K562 (cell line): ENCODE measurements around the gene RARRES2. TPM values are rescaled to one million over a fixed set of nuclear protein-coding genes. Genes with fewer than 3 reads are reported as not detected.
"Not testable (repeated sequence)": the region's sequence is repeated elsewhere in the genome, so short reads cannot be mapped to it uniquely, and the experiment has no call there.

Experiments
- ATAC-seq: fragments of 200-7000 bp; cut with Tn5 transposase; 3 replicates; pipeline ENCODE4 v1.9.1; 2020; ENCODE audit warnings: moderate library complexity
- BruUV-seq: library from RNA; stranded (reverse); fragments of 400-500 nt; replicated peaks from 2 replicates; lab custom pipeline; 2021; lab: Mats Ljungman, UMichigan
- CTCF ChIA-PET: fragments of 300-600 bp; formaldehyde crosslinking; extraction: SDS; loops from one replicate; lab custom pipeline; 2021; ENCODE audit warnings: low intra/inter-chr PET ratio; lab: Yijun Ruan, JAX
- POLR2A ChIA-PET: fragments of 300-600, 350-650 bp; sonication (Branson Sonifier 250); formaldehyde crosslinking; extraction: SDS; loops from one replicate; lab custom pipeline; 2021; ENCODE audit warnings: antibody characterized with exemption, inconsistent platforms; lab: Yijun Ruan, JAX
- DNase-seq, 4 experiments: peaks; one replicate each; pipeline versions ENCODE4 v3.0.0 to v3.0.0-alpha.2; 2011 to 2018; ENCODE audit warnings: low spot score in 3 of 4, mixed read lengths in 3 of 4; ENCODE audit errors: extremely low read depth in 1 of 4
- FAIRE-seq: peaks from 2 replicates; lab custom pipeline; 2011; peaks lifted over from hg19 to GRCh38; lab: Jason Lieb, UNC
- H2AFZ ChIP-seq: 2 replicates; pipeline ENCODE4 v1.6.0; 2011; ENCODE audit warnings: low read depth, low read length, control low read depth, inconsistent platforms
- H3K27ac ChIP-seq: fragments of 200-600 bp; 3 replicates; pipeline ENCODE4 v1.8.0; 2011; ENCODE audit warnings: low read depth, mild to moderate bottlenecking, control low read depth, inconsistent platforms, low read length, moderate library complexity, mixed read lengths; ENCODE audit errors: extremely low read depth
- H3K27me3 ChIP-seq, 2 experiments: fragments of 300-600 bp in 1 of 2; 2 replicates in 1 of 2; 3 replicates in 1 of 2; pipeline versions ENCODE4 v1.6.0 to v1.8.0; 2011; ENCODE audit warnings: inconsistent platforms in 2 of 2, low read length in 2 of 2, mild to moderate bottlenecking in 1 of 2, mixed read lengths in 1 of 2, moderate library complexity in 1 of 2; ENCODE audit not compliant: control insufficient read depth in 2 of 2, insufficient read depth in 2 of 2
- H3K36me3 ChIP-seq: fragments of 300-600 bp; 3 replicates; pipeline ENCODE4 v1.8.0; 2011; ENCODE audit warnings: mild to moderate bottlenecking, low read length, inconsistent platforms; ENCODE audit not compliant: control insufficient read depth, insufficient read depth
- H3K4me1 ChIP-seq, 2 experiments: fragments of 200-600 bp in 1 of 2; replicated peaks in 1 of 2; 2 replicates in 1 of 2; 3 replicates in 1 of 2; pipeline versions ENCODE4 v1.5.1 to v1.8.0; 2011; ENCODE audit warnings: inconsistent platforms in 2 of 2, low read length in 2 of 2, mild to moderate bottlenecking in 1 of 2, mixed read lengths in 1 of 2, moderate library complexity in 1 of 2; ENCODE audit not compliant: control insufficient read depth in 2 of 2, insufficient read depth in 2 of 2
- H3K4me2 ChIP-seq: 2 replicates; pipeline ENCODE4 v1.6.1; 2011; ENCODE audit warnings: low read length, control low read depth, inconsistent platforms, mixed read lengths; ENCODE audit not compliant: insufficient read depth
- H3K4me3 ChIP-seq: fragments of 200-600 bp; sonication (generic), shearing (Covaris generic); 2 replicates; pipeline ENCODE4 v1.5.1; 2016; ENCODE audit warnings: control low read depth, inconsistent platforms
- H3K79me2 ChIP-seq: fragments of 200-600 bp; 3 replicates; pipeline ENCODE4 v1.8.0; 2011; ENCODE audit warnings: low read length, inconsistent platforms; ENCODE audit not compliant: control insufficient read depth, insufficient read depth
- H3K9ac ChIP-seq, 2 experiments: 2 replicates each; pipeline versions ENCODE4 v1.6.0 to v1.6.1; 2011; ENCODE audit warnings: low read depth in 2 of 2, low read length in 2 of 2, control low read depth in 1 of 2, inconsistent platforms in 1 of 2, mild to moderate bottlenecking in 1 of 2, mixed read lengths in 1 of 2; ENCODE audit not compliant: insufficient read depth in 1 of 2
- H3K9me1 ChIP-seq: one replicate; pipeline ENCODE4 v1.6.0; 2011; ENCODE audit warnings: inconsistent platforms, mild to moderate bottlenecking, low read length, moderate library complexity; ENCODE audit not compliant: control insufficient read depth, insufficient read depth
- H3K9me3 ChIP-seq: replicated peaks from 2 replicates; pipeline ENCODE4 v1.5.1; 2011; ENCODE audit warnings: low read depth, low read length, inconsistent platforms; ENCODE audit not compliant: control insufficient read depth, insufficient read depth
- H4K20me1 ChIP-seq: replicated peaks from 2 replicates; pipeline ENCODE4 v1.6.1; 2011; ENCODE audit warnings: low read length, inconsistent platforms, mixed read lengths; ENCODE audit not compliant: control insufficient read depth, insufficient read depth
- CXXC5 ChIP-seq: fragments of 250-450 bp; sonication (Bioruptor Pico); IDR thresholded peaks from 2 replicates; pipeline ENCODE4 v1.8.0; 2022; ENCODE audit warnings: inconsistent platforms, mild to moderate bottlenecking, moderate library complexity
- ERF ChIP-seq: fragments of 450-650 bp; formaldehyde crosslinking; IDR thresholded peaks from 2 replicates; pipeline ENCODE4 v1.4.0; 2020; ENCODE audit warnings: mild to moderate bottlenecking, mixed read lengths
- HEY1 ChIP-seq: fragments of 250-450 bp; sonication (Bioruptor Pico); IDR thresholded peaks from 2 replicates; pipeline ENCODE4 v1.5.0; 2020; ENCODE audit warnings: mild to moderate bottlenecking, moderate library complexity, borderline replicate concordance
- KLF13 ChIP-seq: fragments of 450-650 bp; IDR thresholded peaks from 2 replicates; pipeline ENCODE4 v1.6.1; 2016; ENCODE audit warnings: missing genetic modification characterization, low read depth, mild to moderate bottlenecking, missing compliant biosample characterization, moderate library complexity, borderline replicate concordance
- NFRKB ChIP-seq: fragments of 450-650 bp; IDR thresholded peaks from 2 replicates; pipeline ENCODE4 v1.6.1; 2016; ENCODE audit warnings: low read depth
- RAD51 ChIP-seq: fragments of 450-650 bp; IDR thresholded peaks from 2 replicates; pipeline ENCODE4 v1.7.1; 2016; ENCODE audit warnings: low read depth, mild to moderate bottlenecking, borderline replicate concordance
- RB1 ChIP-seq: fragments of 450-650 bp; IDR thresholded peaks from 2 replicates; pipeline ENCODE4 v1.6.1; 2017; ENCODE audit warnings: low read depth, mild to moderate bottlenecking
- SMAD4 ChIP-seq: fragments of 250-450 bp; sonication (Bioruptor Pico); conservative IDR thresholded peaks from 2 replicates; pipeline ENCODE4 v1.8.0; 2021; ENCODE audit warnings: inconsistent platforms, mild to moderate bottlenecking, moderate library complexity
- TEAD2 ChIP-seq: fragments of 450-650 bp; IDR thresholded peaks from 2 replicates; pipeline ENCODE4 v1.6.1; 2016; ENCODE audit warnings: missing genetic modification characterization, control low read depth, missing compliant biosample characterization
- TOE1 ChIP-seq, 2 experiments: fragments of 450-650 bp in 1 of 2; sonication (generic) in 1 of 2; formaldehyde crosslinking in 1 of 2; IDR thresholded peaks; 2 replicates each; pipeline versions ENCODE4 v1.7.1 to v1.8.0; 2016 to 2022; ENCODE audit warnings: borderline replicate concordance in 2 of 2, mild to moderate bottlenecking in 2 of 2, antibody characterized with exemption in 1 of 2, inconsistent platforms in 1 of 2, low read depth in 1 of 2, missing genetic modification reagents in 1 of 2, moderate library complexity in 1 of 2
- ZNF589 ChIP-seq: fragments of 200-800 bp; sonication (Bioruptor generic); IDR thresholded peaks from 2 replicates; pipeline ENCODE4 v1.6.1; 2016; ENCODE audit warnings: low read depth, missing genetic modification characterization, missing compliant biosample characterization
- WGBS: fragments of 100-300 bp; shearing (Covaris generic); methylation state at CpG from one replicate; pipeline ENCODE4 v1.1.6; 2016; ENCODE audit warnings: low coverage, mixed read lengths; ENCODE audit not compliant: insufficient coverage; ENCODE audit errors: missing lambda C conversion rate; 5-methylcytosine and 5-hydroxymethylcytosine counted together
- in situ Hi-C: fragments of 300-500 bp; cut with MboI; formaldehyde crosslinking; loops from 4 replicates; pipeline ENCODE4 v1.15.0; 2018; ENCODE audit warnings: inconsistent platforms, mixed read lengths
- intact Hi-C: fragments of 100-400 bp; cut with micrococcal nuclease; formaldehyde crosslinking; loops from 2 replicates; pipeline ENCODE4 v1.14.2; 2022
- polyA plus RNA-seq, 8 experiments: library from polyadenylated mRNA; depleted of rRNA in 4 of 8; stranded (reverse) in 5 of 8; unstranded in 3 of 8; fragments of >200 nt; fragmentation: Nextera tagmentation in 2 of 8; fragmentation: Illumina TruSeq in 1 of 8; extraction: Ambion mirVana in 2 of 8; extraction: Trizol in 1 of 8; gene quantifications; 2 replicates each; pipeline versions ENCODE4 v1.2.1 to v1.2.3, GENCODE V29; 2011 to 2014; ENCODE audit warnings: inconsistent platforms in 1 of 8, missing spikeins in 1 of 8
- total RNA-seq, 7 experiments: library from RNA; depleted of rRNA in 6 of 7; stranded (reverse); fragments of >200 nt in 6 of 7; fragmentation: Illumina TruSeq in 2 of 7; extraction: Trizol in 2 of 7; gene quantifications; 2 replicates each; pipeline versions ENCODE4 v1.2.1 to v1.2.3, GENCODE V29; 2011 to 2021; ENCODE audit warnings: low replicate concordance in 1 of 7
- TF ChIP-seq, protein P1 (sequence below): fragments of 450-650 bp; conservative IDR thresholded peaks from 2 replicates; pipeline ENCODE4 v1.6.1; 2016; ENCODE audit warnings: missing genetic modification characterization, low read depth, mild to moderate bottlenecking, missing compliant biosample characterization, moderate library complexity
- TF ChIP-seq, protein P2 (sequence below): fragments of 250-450 bp; sonication (Bioruptor Pico); IDR thresholded peaks from 2 replicates; pipeline ENCODE4 v1.9.0; 2021; ENCODE audit warnings: mild to moderate bottlenecking, inconsistent platforms

The RARRES2 gene
- total and polyA plus RNA-seq, 9 of the 15 experiments (the other 6 are each of a cell fraction or from before 2014, with no cell fraction given), result 0.11 to 1.7 (median 0.23) TPM; not detected in 6

DNA sequence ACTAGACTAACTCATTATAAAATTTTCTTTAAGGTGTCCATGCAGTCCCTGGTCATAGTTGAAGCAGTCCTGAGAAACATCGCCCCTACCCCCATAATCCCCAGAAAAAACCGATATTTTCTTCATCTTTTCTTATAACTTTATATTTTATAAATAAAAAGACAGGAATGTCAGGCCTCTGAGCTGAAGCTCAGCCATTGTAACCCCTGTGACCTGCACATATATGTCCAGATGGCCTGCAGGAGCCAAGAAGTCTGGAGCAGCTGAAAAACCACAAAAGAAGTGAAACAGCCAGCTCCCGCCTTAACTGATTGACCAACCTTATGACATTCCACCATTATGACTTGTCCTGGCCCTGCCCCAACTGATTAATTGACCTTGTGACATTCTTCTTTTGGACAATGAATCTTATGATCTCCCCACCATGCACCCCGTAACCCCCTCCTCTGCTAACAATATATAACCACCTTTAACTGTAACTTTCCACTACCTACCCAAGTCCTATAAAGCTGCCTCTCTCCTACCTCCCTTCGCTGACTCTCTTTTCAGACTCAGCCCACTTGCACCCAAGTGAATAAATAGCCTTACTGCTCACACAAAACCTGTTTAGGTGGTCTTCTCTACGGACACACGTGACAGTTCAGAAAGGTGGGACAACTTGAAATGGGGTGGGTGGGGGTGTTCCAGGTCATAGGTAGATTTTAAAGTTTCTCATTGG is 28.6 kb downstream of the RARRES2 start:
- H4K20me1 ChIP-seq; in situ Hi-C loops; CTCF ChIA-PET; H3K36me3 ChIP-seq; BruUV-seq; H3K27me3 ChIP-seq; H3K9me1 ChIP-seq; H3K9me3 ChIP-seq; TF ChIP-seq TOE1 (CRISPR knock-in tag; IDR thresholded peaks at IDR 0.05; ENCODE audit: borderline replicate concordance, low read depth): not testable (repeated sequence)
- Histone ChIP-seq H3K4me2 (peak overlapping the region; percentile 83), H3K79me2 (peaks cover 39% of the 10 kb centered on the region), H2AFZ (peak overlapping the region; percentile 49), H3K9ac (peak overlapping the region; percentile 35 to 55; a peak in 3 of 4 replicates), H3K4me3 (0 out of 2 replicates have a peak overlapping the region, but pooled peaks have one; percentile 3), H3K4me1 (peaks cover 35 to 61% of the 10 kb centered on the region in 2 experiments), H3K27ac (peak overlapping the region; percentile 88)
- intact Hi-C loops, result loop anchor here (1.0 to 10.0 kb wide), 3 partner anchors 9 to 772 kb away; partner anchors contain the start of genes AGAP3, FASTK, NOS3 and TMUB1
- POLR2A ChIA-PET, result interaction anchor here (0.6 to 3.6 kb wide), 9 partner anchors 11 to 939 kb away, joined by 3 to 35 read pairs (median 4); partner anchors contain the start of genes ACTR3C, LRRC61 and REPIN1
- 10% methylated on average over 7 of the region's 7 CpGs for WGBS
- peak; percentile 54 for ATAC-seq
- peak; percentile 50 to 90 (median 60) for DNase-seq
- FAIRE-seq, result peak; percentile 78
- TF ChIP-seq CXXC5 (CRISPR knock-in tag), result peak; percentile 84
- peak; percentile 85 for TF ChIP-seq TOE1 (IDR thresholded peaks at IDR 0.05; ENCODE audit: borderline replicate concordance)
- TF ChIP-seq, protein P1, sequence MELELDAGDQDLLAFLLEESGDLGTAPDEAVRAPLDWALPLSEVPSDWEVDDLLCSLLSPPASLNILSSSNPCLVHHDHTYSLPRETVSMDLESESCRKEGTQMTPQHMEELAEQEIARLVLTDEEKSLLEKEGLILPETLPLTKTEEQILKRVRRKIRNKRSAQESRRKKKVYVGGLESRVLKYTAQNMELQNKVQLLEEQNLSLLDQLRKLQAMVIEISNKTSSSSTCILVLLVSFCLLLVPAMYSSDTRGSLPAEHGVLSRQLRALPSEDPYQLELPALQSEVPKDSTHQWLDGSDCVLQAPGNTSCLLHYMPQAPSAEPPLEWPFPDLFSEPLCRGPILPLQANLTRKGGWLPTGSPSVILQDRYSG (tag), result peak; percentile 90
- 0 out of 2 replicates have a peak, but pooled peaks have one; percentile 3 for TF ChIP-seq KLF13 (tag)
- TF ChIP-seq ZNF589, result peak; percentile 49; the same call in 1 of the 2 replicates
- TF ChIP-seq SMAD4, result peak; percentile 94
- peak; percentile 58; the same call in 1 of the 2 replicates for TF ChIP-seq TEAD2 (tag)
- peak; percentile 53; the same call in 1 of the 2 replicates for TF ChIP-seq ERF (CRISPR knock-in tag)
- 0 out of 2 replicates have a peak, but pooled peaks have one; percentile 28 for TF ChIP-seq RAD51
- peak; percentile 39; the same call in 1 of the 2 replicates for TF ChIP-seq RB1
- TF ChIP-seq NFRKB, result peak; percentile 75
- TF ChIP-seq, protein P2, sequence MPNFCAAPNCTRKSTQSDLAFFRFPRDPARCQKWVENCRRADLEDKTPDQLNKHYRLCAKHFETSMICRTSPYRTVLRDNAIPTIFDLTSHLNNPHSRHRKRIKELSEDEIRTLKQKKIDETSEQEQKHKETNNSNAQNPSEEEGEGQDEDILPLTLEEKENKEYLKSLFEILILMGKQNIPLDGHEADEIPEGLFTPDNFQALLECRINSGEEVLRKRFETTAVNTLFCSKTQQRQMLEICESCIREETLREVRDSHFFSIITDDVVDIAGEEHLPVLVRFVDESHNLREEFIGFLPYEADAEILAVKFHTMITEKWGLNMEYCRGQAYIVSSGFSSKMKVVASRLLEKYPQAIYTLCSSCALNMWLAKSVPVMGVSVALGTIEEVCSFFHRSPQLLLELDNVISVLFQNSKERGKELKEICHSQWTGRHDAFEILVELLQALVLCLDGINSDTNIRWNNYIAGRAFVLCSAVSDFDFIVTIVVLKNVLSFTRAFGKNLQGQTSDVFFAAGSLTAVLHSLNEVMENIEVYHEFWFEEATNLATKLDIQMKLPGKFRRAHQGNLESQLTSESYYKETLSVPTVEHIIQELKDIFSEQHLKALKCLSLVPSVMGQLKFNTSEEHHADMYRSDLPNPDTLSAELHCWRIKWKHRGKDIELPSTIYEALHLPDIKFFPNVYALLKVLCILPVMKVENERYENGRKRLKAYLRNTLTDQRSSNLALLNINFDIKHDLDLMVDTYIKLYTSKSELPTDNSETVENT, result 0 out of 2 replicates have a peak, but pooled peaks have one; percentile 9
- TF ChIP-seq HEY1 (CRISPR knock-in tag), result peak; percentile 97
